AG04450 (cell line): ENCODE data around the gene ANKRD6. TPM values are rescaled to one million over a fixed set of nuclear protein-coding genes. Genes with fewer than 3 reads are reported as not detected.

ENCODE experiments used
- CTCF ChIA-PET: fragments of 300-600, 350-600 bp; formaldehyde crosslinking; extraction: SDS; loops from one replicate; lab custom pipeline; 2022; ENCODE audit warnings: antibody characterized with exemption, inconsistent platforms; lab: Charles Lee
- POLR2A ChIA-PET: fragments of 350-600 bp; formaldehyde crosslinking; extraction: SDS; loops from one replicate; lab custom pipeline; 2021; ENCODE audit warnings: antibody characterized with exemption, inconsistent platforms; lab: Yijun Ruan, JAX
- DNase-seq: peaks from one replicate; pipeline ENCODE4 v3.0.0-alpha.2; 2011; ENCODE audit warnings: low read depth, low spot score
- H3K27ac ChIP-seq: one replicate; pipeline ENCODE4 v1.5.1; 2012; ENCODE audit warnings: low read depth, low read length, control low read depth
- H3K27me3 ChIP-seq: one replicate; pipeline ENCODE4 v1.6.0; 2012; ENCODE audit warnings: low read length; ENCODE audit not compliant: control insufficient read depth, insufficient read depth
- H3K4me3 ChIP-seq: 2 replicates; pipeline ENCODE4 v1.5.1; 2011; ENCODE audit warnings: mild to moderate bottlenecking, low read depth, low read length, control low read depth
- H3K9me3 ChIP-seq: 2 replicates; pipeline ENCODE4 v1.5.1; 2012; ENCODE audit warnings: low read length; ENCODE audit not compliant: control insufficient read depth, insufficient read depth
- polyA plus RNA-seq: library from polyadenylated mRNA; depleted of rRNA; stranded (reverse); fragments of >200 nt; gene quantifications from 2 replicates; pipeline ENCODE4 v1.2.3, GENCODE V29; 2011
- TF ChIP-seq, protein P1 (sequence below): IDR thresholded peaks from 2 replicates; pipeline ENCODE4 v1.5.1; 2011; ENCODE audit warnings: low read depth, low read length, control low read depth, inconsistent platforms

ANKRD6 gene
- polyA plus RNA-seq, 1 experiment, result 0.10 TPM

DNA sequence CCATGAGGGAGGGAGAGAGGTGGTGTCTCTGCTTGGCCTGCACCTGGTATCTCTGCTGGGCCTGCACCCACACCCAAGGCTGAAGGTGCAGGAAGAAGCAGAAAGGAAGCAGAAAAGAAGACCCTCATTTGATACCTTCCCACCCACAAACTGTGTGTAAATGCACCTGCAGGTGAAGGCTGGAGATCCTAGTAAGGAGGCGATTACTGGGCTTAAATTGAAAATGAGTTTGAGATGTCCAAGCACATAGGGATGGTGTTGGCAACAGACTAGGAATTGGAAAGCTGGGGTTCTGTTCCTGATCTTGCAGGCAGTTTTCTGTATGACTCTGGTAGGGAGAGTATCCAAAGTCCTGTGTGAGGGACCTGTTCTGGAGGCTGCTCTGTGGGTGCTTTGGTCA is 130.9 kb downstream of the ANKRD6 start:
- Histone ChIP-seq H3K4me3 (no peak overlapping the region), H3K27me3 (no peaks in the 10 kb centered on the region), H3K9me3 (no peaks in the 10 kb centered on the region), H3K27ac (no peak overlapping the region)
- DNase-seq, result no peak
- POLR2A ChIA-PET, result no interaction called here
- TF ChIP-seq, protein P1, sequence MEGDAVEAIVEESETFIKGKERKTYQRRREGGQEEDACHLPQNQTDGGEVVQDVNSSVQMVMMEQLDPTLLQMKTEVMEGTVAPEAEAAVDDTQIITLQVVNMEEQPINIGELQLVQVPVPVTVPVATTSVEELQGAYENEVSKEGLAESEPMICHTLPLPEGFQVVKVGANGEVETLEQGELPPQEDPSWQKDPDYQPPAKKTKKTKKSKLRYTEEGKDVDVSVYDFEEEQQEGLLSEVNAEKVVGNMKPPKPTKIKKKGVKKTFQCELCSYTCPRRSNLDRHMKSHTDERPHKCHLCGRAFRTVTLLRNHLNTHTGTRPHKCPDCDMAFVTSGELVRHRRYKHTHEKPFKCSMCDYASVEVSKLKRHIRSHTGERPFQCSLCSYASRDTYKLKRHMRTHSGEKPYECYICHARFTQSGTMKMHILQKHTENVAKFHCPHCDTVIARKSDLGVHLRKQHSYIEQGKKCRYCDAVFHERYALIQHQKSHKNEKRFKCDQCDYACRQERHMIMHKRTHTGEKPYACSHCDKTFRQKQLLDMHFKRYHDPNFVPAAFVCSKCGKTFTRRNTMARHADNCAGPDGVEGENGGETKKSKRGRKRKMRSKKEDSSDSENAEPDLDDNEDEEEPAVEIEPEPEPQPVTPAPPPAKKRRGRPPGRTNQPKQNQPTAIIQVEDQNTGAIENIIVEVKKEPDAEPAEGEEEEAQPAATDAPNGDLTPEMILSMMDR, result no peak
- CTCF ChIA-PET, result no interaction called here

- Histone ChIP-seq H3K4me3 (no peak overlapping the region), H3K27ac (no peak overlapping the region), H3K9me3 (no peaks in the 10 kb centered on the region), H3K27me3 (no peaks in the 10 kb centered on the region)
- ChIA-PET CTCF (no interaction called here), POLR2A (no interaction called here)
- TF ChIP-seq, protein P1, result no peak
- no peak for DNase-seq
These were observed 131.9 kb downstream of the ANKRD6 start for GRCh38 chr6:89564752-89565427.

DNA sequence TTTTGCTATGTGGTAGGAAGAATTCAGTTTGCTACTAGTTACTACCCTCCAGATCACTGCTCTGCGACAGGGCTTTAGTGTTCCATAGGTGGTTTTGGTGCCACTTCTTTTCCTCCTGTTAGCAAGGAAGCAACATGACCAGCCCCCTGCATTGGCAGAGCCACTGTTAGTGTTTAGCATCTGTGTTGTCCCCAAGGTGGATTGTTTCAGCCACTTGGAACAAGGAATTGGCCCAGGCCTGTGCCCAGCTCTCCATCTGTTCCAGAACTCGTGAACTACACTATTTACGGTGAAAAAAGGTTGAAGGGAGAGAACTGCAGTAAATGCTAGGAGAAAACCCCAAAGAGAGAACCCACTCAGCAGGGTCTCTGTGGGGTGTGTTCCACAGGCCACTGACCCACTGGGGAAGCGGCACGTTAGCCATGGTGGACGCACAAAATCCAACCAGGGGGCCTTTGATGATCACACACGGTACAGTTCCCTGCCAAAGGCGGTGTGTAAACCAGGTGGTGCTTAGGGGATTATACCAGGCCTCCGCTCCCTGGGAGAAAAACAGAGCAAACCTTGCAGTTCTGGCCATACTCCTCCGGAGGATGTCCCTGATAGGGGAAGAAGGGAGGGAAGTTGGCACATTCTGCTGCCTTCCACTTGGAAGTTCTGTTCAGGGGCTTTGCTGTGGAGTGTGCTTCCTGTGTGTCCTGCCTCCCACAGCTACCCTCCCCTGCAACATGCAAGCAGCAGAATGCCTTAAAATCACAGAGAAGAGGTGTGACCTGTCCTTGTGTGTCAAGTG is 133.3 kb downstream of the ANKRD6 start:
- H3K27ac ChIP-seq, result no peak overlapping the region
- TF ChIP-seq, protein P1, result no peak
- POLR2A ChIA-PET, result no interaction called here

GRCh38 chr6:89566930-89567629 is 134.1 kb downstream of the ANKRD6 start:
- no peak for DNase-seq
- TF ChIP-seq, protein P1, result no peak
- CTCF ChIA-PET, result no interaction called here
- no peaks in the 10 kb centered on the region for H3K9me3 ChIP-seq
- no peaks in the 10 kb centered on the region for H3K27me3 ChIP-seq
- no peak overlapping the region for H3K4me3 ChIP-seq
- H3K27ac ChIP-seq, result no peak overlapping the region
- POLR2A ChIA-PET, result no interaction called here

More for the DNA sequence above, 133.3 kb downstream of the ANKRD6 start:
- Histone ChIP-seq H3K9me3 (no peaks in the 10 kb centered on the region), H3K27me3 (no peaks in the 10 kb centered on the region), H3K4me3 (no peak overlapping the region)
- CTCF ChIA-PET, result no interaction called here
- DNase-seq, result no peak
